Activated gamma-delta T cell treated with anti-CD3 and anti-CD28 coated beads, Interleukin-2, amount 50 U/mL, for 16 hours (primary cell): Measurements from ENCODE around the gene BHLHE23.
A peak's percentile ranks its signal among the peaks of the same experiment; 100 is the strongest.

Source experiments
- DNase-seq: peaks from one replicate; pipeline ENCODE4 v3.0.0-alpha.2; 2020; ENCODE audit warnings: low read depth

Gene BHLHE23

DNA sequence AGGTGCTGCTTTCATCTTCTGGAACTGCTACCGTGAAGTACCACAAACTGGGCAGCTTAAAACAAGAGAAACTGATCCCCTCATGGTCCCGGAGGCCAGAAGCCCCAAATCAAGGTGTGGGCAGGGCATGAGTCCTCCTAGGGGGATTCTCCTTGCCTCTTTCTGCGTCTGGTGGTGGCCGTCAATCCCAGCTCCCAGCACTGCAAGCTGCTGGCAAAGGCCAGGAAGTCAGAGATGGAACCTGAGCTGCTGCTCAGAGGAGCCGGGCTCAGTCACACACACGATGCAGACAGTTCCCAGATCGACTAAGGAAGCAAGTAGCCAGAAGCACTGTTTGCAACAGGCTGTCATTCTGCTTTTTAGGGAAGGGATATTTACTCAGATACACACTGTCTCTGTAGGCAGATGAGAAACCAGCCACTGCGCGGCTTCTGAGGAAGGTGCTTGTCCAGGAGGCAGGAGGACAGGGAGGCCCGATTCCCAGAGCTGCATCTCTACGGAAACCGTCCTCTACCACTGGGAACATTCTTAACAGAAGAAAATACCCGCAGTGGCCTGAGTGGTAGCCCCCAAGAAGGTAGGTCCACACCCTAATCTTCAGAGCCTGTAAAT lies 15.5 kb downstream of the BHLHE23 start:
- no peak for DNase-seq

DNA sequence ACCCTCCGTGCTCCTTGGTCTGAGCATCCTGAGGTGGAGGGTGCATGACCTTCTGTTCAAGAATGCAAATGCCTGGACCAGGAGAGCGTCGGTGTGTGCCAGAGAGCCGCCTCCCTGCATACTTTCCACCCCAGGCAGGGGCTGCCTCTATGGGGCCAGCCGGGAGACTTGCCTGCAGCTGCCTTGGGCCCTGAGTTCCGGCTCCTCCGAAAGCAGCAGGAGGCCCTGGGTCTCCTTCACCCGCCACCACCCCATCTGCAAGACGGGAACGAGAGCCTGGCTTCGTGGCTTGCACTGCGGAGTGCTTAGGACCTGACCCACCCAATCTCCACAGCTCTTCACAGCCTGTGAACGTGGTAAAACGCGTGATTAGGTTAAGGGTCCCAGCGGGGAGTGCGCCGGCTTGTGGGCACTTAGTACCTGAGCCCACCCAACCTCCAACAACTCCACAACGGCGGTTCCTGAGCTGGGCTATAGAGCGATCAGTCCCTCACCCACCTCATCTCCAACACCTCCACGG lies 16.4 kb downstream of the BHLHE23 start:
- no peak for DNase-seq

DNA sequence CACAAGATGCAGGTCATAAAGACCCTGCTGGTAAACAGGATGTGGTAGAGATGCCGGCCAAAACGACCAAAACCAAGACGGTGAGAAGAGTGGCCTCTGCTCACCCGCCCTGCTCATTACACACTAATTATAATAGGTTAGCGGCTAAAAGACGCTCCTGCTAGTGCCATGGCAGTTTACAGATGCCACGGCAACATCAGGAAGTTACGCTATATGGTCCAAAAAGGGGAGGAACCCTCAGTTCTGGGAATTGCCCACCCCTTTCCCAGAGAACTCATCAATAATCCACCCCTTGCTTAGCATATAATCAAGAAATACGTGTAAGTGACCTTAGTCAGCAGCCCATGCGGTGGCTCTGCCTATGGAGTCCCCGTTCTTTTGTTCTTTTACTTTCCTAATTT lies 17.6 kb downstream of the BHLHE23 start:
- DNase-seq = no peak

DNA sequence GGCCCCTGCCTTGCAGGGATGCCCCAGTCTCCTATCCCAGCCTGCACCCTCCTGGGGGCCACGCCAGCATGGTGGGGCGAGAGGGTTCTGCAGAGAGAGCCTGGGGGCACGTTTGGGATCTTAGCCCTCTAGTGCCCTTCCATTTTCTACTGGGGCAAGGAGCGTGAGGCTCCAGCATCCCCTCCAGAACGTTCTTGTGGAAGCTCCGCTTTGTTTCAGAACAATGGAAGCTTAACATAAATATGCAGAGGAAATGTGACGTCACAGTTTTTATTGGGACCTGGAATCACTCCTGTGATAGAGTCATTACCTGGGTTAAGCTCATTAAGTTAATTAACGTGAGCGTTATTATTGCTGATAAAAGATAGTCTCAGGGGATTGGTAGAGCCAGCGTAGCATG lies 19.6 kb downstream of the BHLHE23 start:
- DNase-seq = no peak

DNA sequence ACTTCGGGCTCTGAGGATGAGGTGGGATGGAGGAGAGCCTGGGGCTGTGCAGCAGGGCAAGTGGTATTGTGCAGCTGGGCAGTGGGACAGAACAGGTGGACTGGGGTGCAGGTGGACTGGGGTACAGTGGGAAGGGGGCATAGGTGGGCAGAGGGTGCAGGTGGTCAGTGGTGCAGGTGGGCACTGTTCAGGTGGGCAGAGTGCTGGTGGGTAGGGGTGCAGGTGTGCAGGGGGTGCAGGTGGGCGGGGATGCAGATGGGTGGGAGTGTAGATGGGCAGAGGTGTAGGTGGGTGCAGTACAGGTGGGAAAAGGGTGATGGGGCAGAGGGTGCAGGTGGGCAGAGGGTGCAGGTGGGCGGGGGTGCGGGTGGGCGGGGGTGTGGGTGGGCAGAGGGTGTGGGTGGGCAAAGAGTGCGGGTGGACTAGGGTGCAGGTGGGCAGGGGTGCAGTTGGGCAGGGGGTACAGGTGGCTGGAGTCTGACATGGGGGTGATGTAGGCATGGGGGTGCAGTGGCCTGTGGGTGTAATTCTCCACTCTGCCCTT lies 20.4 kb downstream of the BHLHE23 start:
- no peak for DNase-seq

DNA sequence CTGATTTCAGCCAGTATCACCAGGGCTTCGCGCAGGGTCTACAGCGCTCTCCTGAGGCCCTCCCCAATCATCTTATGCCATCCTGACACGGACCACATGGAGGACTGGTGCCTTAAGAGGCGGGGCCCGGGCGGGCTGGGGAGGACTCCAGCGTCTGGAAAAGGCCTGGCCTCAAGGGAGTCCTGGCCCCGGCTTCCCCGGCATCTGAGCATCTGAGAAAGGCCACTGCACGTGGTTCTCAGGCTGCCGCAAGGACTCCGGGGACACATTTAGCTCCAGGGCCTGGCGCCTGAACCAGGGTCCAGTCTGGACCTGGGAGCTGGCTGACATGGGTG lies 21.4 kb downstream of the BHLHE23 start:
- DNase-seq = no peak

DNA sequence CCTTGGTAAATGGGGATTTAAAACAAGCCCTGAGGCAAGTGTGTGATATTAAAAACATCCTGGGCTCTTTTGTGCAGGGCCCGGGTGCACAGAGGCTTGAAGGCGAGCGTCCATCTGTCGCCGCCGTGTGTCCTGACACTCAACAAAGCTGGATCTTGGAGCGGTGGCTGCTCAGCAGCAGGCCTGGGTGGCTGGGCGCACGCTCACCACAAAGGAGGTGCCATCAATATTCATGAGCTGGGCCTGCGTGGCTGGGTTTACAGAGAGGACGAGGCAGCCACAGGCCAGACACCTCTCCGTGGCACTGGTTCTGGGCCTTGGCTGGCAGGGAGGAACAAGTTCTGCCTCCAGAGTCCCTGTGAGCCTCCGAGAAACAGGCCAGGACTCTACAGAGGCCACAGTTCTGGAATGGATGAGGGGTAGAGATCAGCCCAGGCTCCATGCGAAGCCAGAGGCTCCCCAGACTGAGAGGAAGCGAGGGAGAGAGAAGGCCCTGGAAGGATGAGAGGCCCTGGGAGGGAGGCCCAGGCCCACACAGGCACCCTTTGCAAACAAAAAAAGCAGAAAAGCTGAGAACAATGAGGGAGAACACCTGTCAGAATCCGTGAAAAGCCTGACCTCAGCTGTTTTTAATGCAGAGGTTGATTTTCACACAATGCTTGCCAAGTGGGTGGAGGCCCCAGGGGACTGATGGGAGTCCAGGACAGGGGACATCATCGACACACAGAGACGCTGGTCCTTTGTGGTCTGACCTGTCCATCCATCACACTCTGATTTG lies 21.9 kb downstream of the BHLHE23 start:
- no peak for DNase-seq

DNA sequence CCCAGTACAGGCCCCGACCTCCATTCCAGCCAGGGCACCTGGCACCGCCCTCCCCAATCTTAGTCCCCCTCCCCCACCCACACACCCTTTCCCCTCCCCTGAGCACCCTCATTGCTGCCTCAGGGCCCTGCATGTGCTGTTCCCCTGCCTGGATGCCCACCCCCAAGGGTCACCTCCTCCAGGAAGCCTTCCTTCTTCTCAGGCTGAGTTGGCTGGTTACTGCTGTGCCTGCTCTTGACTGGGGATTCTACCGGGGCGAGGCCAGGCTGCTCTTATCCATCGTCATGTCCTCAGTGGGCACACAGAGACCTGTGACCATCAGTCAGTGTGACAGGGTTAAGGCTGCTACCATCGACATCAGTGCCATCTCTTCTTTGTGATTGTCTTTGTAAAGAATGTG lies 23.6 kb downstream of the BHLHE23 start:
- DNase-seq = no peak

DNA sequence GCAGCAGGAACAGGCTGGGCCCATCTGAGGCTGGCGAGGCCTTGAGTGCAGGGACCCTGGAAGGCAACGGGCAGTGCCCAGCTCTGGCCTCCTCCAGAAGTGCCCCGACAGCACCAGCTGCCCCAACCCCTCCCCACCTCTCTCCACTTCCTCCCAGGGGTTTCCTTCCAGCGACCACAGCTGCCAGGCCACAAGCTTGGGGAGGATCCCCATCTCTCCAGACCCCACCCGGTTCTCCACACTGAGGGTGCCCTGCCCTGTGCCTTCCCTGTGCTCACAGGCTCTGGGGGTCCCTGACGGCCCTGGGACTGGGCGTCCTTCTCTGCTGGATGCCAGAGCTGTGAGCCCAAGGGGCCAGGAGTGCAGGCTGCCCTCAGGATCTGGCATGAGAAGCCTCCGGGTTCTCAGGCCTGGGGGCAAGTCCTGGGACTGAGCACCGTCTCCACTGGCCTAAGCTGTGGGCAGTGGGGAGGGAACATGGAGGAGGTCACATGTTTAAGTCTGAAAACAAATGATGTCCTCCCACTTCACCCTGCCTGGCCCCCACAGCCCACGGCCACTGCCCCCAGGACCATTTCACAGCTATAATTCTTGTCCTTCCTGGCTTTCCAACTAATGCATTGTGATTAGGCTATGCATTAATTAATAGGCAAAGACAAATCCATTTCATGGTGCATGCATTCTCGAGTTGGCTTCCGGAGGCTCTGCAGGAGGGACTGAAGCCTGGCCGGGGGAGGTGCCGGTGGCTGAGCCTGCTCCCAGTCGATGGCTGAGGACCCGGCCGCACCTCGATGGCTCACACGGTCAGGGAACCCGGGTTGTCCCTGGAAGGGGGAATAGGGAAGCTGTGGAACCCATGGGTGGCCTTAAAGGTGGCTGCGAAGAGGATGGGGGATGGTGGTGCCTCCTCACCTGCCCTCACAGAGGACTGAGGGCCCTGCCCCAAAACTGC lies 24.4 kb downstream of the BHLHE23 start:
- no peak for DNase-seq

DNA sequence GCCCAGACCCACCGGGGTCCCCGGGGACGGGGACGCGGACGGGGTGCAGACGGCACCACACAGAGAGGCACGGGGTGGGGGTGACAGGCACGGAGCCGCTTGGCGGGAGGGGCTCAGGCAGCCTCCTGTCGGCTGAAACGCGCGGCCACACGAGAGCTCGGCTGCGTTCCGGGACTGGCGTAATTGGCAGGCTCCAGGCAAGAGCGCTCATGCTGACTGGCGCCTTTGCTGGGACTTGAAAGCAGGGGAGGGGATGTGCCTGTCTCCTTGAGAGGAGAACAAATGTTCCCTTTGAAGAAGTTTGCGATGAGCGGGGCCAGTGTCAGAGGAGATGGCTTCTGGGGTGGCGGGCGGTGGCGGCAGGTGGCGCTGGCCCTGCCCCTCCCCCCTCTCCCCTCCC lies 25.8 kb downstream of the BHLHE23 start:
- DNase-seq = no peak

DNA sequence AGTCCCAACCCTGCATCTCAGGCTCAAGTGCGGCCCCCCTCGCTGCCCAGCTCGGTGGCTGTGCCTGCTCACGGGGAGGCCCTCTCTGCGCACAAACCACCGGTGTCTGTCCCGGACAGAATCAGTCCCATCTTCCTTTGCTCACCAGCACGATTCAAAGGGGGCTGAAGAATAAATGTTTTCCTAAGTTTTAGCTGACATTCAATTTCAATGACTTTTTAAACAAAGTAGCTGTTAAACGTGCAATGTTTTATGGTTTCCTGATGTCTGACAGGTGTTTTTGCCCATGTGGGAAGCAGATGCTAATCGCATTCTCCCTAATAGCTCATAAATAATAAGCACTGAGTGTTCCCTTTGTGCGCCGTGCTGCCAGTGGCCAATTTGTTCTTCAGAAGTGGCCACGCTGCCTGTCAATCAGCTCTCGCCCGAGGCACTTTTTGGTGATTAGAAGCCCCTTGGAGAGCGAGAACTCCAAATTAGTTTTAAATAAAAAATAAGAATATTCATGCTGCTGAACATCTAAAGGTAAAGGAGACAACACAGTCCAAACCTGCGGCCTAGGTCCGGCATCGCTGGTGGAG lies 26.3 kb downstream of the BHLHE23 start:
- no peak for DNase-seq

DNA sequence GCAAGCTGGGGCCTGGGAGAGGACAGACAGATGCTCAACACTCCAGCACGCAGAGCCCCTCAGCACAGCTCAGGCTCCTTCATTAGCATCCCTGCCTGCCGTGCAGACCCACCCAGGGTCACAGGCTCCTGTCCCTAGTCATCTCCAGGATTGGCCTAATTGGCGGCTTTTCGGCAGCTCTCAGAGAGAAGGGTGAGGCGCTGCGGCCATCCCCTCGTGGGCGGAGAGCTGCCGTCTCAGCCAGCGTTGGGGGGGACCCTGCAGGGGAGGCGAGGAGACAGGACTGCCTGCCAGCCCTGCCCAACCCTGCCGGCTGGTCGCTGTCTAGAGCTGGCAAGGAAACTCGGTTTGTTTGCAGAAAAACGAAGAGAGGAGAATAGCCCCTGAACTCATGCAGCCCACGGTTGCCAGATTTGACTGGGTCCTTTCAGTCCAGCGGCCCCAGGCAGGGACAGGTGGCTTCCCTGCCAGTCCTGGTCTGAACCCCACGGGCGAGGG lies 26.8 kb downstream of the BHLHE23 start:
- no peak for DNase-seq

DNA sequence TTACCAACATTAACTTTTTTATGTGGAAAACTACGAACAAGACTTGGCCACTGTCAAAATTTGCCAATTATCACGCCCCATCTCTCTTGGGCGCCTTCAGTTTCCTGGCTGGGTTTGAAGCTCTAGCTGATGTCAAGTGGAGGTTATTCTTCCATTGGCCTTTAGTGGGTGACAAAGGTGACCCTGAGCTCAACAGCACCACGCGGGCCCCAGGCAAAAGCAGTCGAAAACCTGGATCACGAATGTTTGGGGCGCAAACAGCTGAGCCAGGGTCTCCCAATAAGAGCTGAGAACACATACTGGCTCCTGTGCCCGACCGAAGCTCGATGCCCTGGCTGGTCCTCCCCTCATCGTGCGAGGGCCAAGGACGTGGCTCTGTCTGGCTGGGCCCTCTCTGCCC lies 27.5 kb downstream of the BHLHE23 start:
- no peak for DNase-seq

DNA sequence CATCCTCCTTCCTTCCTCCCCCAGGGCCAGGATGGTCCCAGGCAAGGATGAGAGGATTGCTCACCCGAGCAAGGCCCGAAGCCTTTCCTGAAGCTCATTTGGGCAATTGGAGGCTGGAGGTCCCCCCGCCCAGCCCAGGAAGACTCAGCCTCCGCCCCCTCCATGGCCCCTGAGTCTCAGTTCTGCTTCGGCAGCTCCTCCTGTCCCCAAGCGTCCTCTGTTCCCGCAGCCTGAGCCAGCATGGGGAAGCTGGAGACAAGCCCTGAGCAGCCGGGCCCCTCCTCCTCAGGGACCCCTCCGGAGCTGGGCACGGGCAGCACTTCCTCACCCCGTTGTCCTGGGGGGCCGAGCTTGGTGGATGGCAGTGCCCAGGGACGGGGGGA lies 28.2 kb downstream of the BHLHE23 start:
- no peak for DNase-seq

DNA sequence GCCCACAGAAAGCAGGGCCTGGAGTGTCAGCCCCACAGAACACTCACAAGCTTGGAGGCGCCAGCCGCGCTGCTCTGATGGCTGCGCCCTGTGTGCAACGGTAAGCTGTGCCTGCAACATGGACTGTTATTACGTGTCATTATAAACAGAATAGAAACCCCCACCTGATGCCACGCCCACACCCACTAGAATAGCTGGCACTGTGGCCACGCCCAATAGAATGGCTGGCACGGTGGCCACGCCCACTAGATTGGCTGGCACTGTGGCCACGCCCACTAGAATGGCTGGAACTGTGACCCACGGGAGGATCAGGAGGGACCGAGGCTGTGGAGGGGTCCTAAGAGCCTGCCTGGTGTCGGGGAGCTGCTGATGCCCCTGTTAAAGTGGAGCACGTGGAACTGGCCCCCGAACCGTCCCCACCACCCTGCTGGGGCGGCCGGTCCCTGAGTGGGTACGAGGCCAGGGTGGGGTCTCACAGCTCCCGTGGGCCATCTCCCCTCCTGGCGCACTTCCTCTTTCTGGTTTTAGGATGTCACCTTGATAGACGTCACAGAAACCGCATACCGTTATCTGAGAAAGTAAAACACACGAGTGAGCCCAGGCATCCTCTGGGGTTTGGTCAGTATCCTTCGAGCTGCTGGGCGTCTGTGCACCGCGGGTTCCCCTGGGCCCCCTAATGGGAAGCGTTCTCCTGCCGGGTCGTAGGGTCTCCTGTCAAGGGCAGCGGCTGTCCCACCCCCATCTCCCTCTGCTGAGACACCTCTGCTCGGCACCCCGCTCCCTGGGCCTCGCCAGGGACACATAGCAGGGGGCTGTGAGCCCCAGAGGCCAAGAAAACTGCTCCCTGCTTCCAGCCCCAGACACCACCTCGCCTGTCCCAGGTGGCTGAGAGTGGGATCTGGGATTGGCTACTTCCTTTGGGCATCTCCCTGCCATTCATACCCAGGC lies 28.9 kb downstream of the BHLHE23 start:
- DNase-seq = peak; percentile 51

DNA sequence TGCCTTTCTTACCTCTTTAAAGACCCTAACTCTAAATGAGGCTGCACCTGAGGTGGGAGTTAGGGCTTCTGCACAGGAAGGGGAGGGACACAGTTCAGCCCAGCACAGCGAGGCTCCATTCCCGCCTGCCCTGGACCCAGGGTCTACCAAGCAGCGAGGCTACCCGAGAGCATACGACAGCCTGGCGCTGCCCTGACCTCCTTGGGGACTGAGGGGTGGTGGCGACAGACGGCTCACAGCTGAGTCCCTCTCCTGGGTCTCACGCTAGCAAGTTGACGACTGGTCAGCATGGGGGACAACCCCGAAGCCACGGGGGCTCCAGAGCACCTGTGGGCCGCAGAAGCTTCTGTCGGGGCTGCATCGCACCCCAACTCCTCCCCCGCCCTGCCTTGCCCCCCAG lies 29.9 kb downstream of the BHLHE23 start:
- no peak for DNase-seq

DNA sequence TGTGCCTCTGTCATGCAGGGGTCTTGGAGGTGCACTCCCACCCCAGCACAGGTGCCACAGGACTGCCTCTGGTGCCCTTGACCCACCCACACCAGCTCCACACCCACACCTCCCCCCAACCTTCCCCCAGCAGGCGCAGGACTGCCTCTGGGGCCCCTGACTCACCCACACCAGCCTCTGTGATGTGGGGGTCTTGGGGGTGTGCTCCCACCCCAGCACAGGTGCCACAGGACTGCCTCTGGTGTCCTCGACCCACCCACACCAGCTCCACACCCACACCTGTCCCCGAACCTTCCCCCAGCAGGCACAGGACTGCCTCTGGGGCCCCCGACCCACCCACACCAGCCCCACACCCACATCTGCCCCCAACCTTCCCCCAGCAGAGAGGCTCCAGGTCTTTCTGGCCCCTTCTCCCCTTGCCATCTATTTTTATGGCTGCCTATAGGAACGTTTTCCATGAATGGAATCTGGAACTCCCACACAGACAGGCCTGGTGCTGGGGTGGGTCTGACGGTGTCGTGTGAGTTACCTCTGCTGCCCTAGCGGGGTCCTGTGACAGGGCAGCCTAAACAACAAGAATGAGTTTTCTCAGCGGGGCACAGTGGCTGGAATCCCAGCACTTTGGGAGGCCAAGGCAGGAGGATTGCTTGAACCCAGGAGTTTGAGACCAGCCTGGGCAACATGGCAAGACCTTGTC lies 30.8 kb downstream of the BHLHE23 start:
- no peak for DNase-seq

DNA sequence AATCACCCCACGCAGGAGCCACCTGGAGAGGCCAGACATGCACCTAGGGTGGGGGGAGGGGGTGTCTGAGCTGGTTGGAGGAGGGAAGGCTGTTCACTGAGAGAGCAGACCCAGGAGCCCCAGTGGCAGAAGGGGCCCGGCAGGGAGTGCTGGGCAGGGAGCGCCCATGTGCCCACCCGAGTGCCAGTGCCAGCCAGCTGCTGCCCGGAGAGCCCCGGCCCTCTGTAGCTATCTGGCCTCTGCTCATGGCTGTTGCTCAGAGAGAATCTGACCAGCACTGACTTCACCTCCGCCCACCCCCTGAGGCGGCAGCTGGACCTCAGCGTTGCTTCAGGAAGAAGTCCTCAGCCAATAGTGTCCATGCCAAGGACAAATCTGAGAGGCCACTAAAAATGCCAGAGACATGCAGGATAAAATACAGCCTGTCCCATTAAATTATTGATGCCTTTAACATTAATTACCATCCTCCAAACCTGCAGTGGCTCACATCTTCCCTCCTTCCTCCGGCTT lies 31.5 kb downstream of the BHLHE23 start:
- DNase-seq = no peak

DNA sequence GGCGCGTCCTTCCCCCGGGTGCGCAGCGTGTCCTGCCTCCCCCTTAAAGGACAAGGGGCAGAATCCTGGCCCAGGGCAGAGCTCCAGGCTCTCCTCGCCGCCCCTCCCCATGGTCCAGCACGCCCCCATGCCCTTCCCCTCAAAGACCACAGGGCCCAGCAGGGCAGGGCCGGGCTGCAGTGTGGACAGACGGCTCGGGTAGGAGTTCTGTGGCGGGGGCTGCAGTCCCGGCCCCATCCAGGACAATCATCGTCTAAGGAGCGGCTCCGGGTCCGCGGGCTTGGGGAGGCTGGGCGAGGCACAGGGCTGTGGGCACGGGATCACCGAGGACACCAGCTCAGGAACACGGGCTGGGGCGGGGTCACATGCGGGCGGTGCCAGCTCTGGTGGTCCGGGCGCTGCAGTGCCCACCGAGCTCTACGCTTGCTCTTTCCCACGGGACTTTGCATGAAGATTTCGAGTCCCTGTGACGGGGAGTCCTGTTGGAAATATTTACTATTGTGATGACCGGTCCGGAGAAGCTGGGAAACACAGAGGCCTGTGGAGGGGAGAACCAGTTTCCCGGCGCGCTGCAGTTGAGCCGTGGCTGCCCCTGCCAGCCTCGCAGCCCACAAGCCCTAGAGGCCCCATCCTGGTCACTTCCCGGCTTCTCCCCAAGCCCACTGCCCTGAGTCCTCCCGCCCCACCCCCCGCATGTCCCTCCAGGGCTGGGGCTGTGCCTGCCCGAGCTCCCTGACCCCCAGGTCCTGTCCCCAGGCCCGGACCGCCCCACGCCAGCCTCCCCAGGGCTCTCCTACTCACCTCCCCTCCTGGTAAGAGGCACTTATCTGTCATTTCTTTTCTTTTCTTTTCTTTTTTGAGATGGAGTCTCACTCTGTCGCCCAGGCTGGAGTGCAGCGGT lies 33.7 kb downstream of the BHLHE23 start:
- DNase-seq = no peak
